ENCODE data around the gene LARGE1. TPM values are rescaled to one million over a fixed set of nuclear protein-coding genes. Genes with fewer than 3 reads are reported as not detected.

LARGE1 gene
- total RNA-seq, 6 experiments from 2014 or later = 12.2 to 28.3 (median 15.2) TPM

DNA sequence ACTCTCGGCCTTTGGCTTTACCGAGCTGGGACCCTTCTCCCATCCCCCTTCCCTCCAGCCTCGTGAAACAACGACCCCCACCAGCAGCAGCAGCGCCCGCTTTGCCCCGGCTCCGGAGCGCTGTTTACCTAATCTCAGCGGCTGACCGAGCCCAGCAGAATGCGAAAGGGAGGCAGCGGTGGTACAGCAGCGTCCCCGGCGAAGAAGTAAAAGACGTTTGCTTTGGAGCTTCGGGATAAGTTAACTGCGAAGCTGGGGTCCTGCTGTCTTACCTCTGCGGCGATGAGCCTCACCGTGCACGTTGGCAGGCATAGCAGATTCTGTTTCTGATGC is 2.0 kb upstream of the LARGE1 start:
- no peaks in the 10 kb centered on the region for H3K9me3 ChIP-seq
- TF ChIP-seq CTCF (IDR thresholded peaks at IDR 0.05) (no peak), POLR2A (IDR thresholded peaks at IDR 0.05) (no peak)
- intact Hi-C loops (cut with DNase I) = loop anchor here in 1 of 2 donors (10.0 kb wide), 1 partner anchor 102 kb away; no protein-coding TSS in a partner anchor
- H3K4me1 ChIP-seq = peaks cover 0 to 13% (median 3%) of the 10 kb centered on the region in 4 donors
- peak; percentile 0 to 8 (median 4) for ATAC-seq
- peak overlapping the region; percentile 45 to 65 (median 60) for H3K4me3 ChIP-seq
- 0% methylated on average over 7 of the region's 23 CpGs for WGBS (ENCODE audit: insufficient coverage, low coverage, low lambda C conversion rate, missing lambda C conversion rate)
- peak; percentile 51 to 59 (median 58) for DNase-seq
- H3K27me3 ChIP-seq = no peaks in the 10 kb centered on the region
- peak overlapping the region; percentile 18 to 73 (median 67) for H3K27ac ChIP-seq
- no peaks in the 10 kb centered on the region for H3K36me3 ChIP-seq

- no peaks in the 10 kb centered on the region for H3K9me3 ChIP-seq
- no peaks in the 10 kb centered on the region for H3K27me3 ChIP-seq
- ATAC-seq (peak; percentile 14 to 52 (median 22)), DNase-seq (peak; percentile 59 to 76 (median 68))
- peak overlapping the region; percentile 45 to 65 (median 60) for H3K4me3 ChIP-seq
- WGBS (ENCODE audit: insufficient coverage, low coverage, low lambda C conversion rate, missing lambda C conversion rate) = under 1% methylated on average over 27 of the region's 52 CpGs
- TF ChIP-seq CTCF (IDR thresholded peaks at IDR 0.05) = no peak
- no peak for TF ChIP-seq POLR2A (IDR thresholded peaks at IDR 0.05)
- no peaks in the 10 kb centered on the region for H3K36me3 ChIP-seq
- intact Hi-C loops (cut with DNase I) = loop anchor here in 1 of 2 donors (10.0 kb wide), 1 partner anchor 103 kb away; no protein-coding TSS in a partner anchor
- H3K4me1 ChIP-seq = peaks cover 0 to 13% (median 3%) of the 10 kb centered on the region in 4 donors
- peak overlapping the region; percentile 18 to 73 (median 67) for H3K27ac ChIP-seq
These were observed 1.5 kb upstream of the LARGE1 start for GRCh38 chr22:33921525-33922348.

- WGBS (ENCODE audit: insufficient coverage, low coverage, low lambda C conversion rate, missing lambda C conversion rate) = no CpG with 5 or more reads among the region's 69 CpGs
- no peaks in the 10 kb centered on the region for H3K36me3 ChIP-seq
- peaks cover 0 to 13% (median 3%) of the 10 kb centered on the region in 4 donors for H3K4me1 ChIP-seq
- ATAC-seq (peak; percentile 83 to 91 (median 89)), DNase-seq (peak; percentile 99)
- peak overlapping the region; percentile 45 to 78 (median 65) for H3K4me3 ChIP-seq
- TF ChIP-seq POLR2A (IDR thresholded peaks at IDR 0.05) (peak; percentile 96), CTCF (IDR thresholded peaks at IDR 0.05) (no peak)
- peak overlapping the region in 2 of 3 donors; percentile 67 to 73 for H3K27ac ChIP-seq
- no peaks in the 10 kb centered on the region for H3K9me3 ChIP-seq
- no peaks in the 10 kb centered on the region for H3K27me3 ChIP-seq
- intact Hi-C loops (cut with DNase I) = loop anchor here in 1 of 2 donors (10.0 kb wide), 1 partner anchor 104 kb away; no protein-coding TSS in a partner anchor
These were observed 750 bp upstream of the LARGE1 start for GRCh38 chr22:33920927-33921524.

- TF ChIP-seq CTCF (IDR thresholded peaks at IDR 0.05) = no peak
- no peak for TF ChIP-seq POLR2A (IDR thresholded peaks at IDR 0.05)
- 0% methylated on average over 12 of the region's 57 CpGs for WGBS (ENCODE audit: insufficient coverage, low coverage, low lambda C conversion rate, missing lambda C conversion rate)
- Histone ChIP-seq H3K9me3 (no peaks in the 10 kb centered on the region), H3K36me3 (no peaks in the 10 kb centered on the region), H3K4me3 (peak overlapping the region; percentile 68 to 78 (median 78)), H3K27me3 (no peaks in the 10 kb centered on the region), H3K27ac (peak overlapping the region; percentile 24 to 67 (median 60)), H3K4me1 (peaks cover 0 to 14% (median 3%) of the 10 kb centered on the region in 4 donors)
- DNase-seq (peak; percentile 60 to 69 (median 63)), ATAC-seq (peak in 3 of 4 donors; percentile 4 to 11 (median 7))
- intact Hi-C loops (cut with DNase I) = loop anchor here in 1 of 2 donors (10.0 kb wide), 1 partner anchor 105 kb away; no protein-coding TSS in a partner anchor
These were observed 682 bp downstream of the LARGE1 start for GRCh38 chr22:33919391-33920196.
